Omental fat pad (tissue), 4 donors: ENCODE data around the gene TTC39B. TPM values are rescaled to one million over a fixed set of nuclear protein-coding genes. Genes with fewer than 3 reads are reported as not detected.

Source experiments
- ATAC-seq: fragments of 150-250 bp; one replicate; pipeline ENCODE4 v1.9.1; 2016; ENCODE audit warnings: mild to moderate bottlenecking, moderate library complexity; ENCODE audit not compliant: low FRiP score
- DNase-seq: peaks from one replicate; pipeline ENCODE4 v3.0.0-alpha.2; 2019; ENCODE audit warnings: low spot score
- CTCF ChIP-seq, 3 donors: fragments of 450-650 bp; IDR thresholded peaks; one replicate each; pipeline ENCODE4 v1.5.1; 2016 to 2017; ENCODE audit warnings: antibody characterized with exemption in 3 of 3, mild to moderate bottlenecking in 3 of 3, moderate library complexity in 2 of 3
- total RNA-seq, 4 donors: library from RNA; depleted of rRNA; stranded (reverse); fragments of >200 nt; gene quantifications; one replicate each; pipeline ENCODE4 v1.1.0, GENCODE V29; 2016

TTC39B gene
- total RNA-seq, 4 donors from 2014 or later: 3.7 to 12.6 (median 5.3) TPM

GRCh38 chr9:15317836-15318235, 10.8 kb upstream of the TTC39B start:
- no peak for DNase-seq
- no peak for TF ChIP-seq CTCF (IDR thresholded peaks at IDR 0.05)
- ATAC-seq: no peak

- no peak for TF ChIP-seq CTCF (IDR thresholded peaks at IDR 0.05)
- no peak for ATAC-seq
- DNase-seq: no peak
Observed at GRCh38 chr9:15311607-15312006, 4.6 kb upstream of the TTC39B start.

GRCh38 chr9:15310107-15310850, 3.3 kb upstream of the TTC39B start:
- TF ChIP-seq CTCF (IDR thresholded peaks at IDR 0.05): no peak
- DNase-seq (no peak), ATAC-seq (no peak)

- no peak for DNase-seq
- no peak for TF ChIP-seq CTCF (IDR thresholded peaks at IDR 0.05)
Observed at GRCh38 chr9:15308511-15308910, 1.5 kb upstream of the TTC39B start.

GRCh38 chr9:15307523-15307841, 466 bp upstream of the TTC39B start:
- no peak for TF ChIP-seq CTCF (IDR thresholded peaks at IDR 0.05)
- DNase-seq (no peak), ATAC-seq (peak; percentile 12)

More at GRCh38 chr9:15308511-15308910, 1.5 kb upstream of the TTC39B start:
- ATAC-seq: no peak

- TF ChIP-seq CTCF (IDR thresholded peaks at IDR 0.05): no peak
- ATAC-seq (peak; percentile 47), DNase-seq (peak; percentile 41)
Observed at GRCh38 chr9:15306068-15306756, 804 bp downstream of the TTC39B start.

GRCh38 chr9:15305470-15305869, 1.5 kb downstream of the TTC39B start:
- ATAC-seq (no peak), DNase-seq (no peak)
- TF ChIP-seq CTCF (IDR thresholded peaks at IDR 0.05): no peak
